B cell (primary cell): Measurements from ENCODE around the gene TBX1.

Experiments used
- EZH2 ChIP-seq: IDR thresholded peaks from 2 replicates; pipeline ENCODE4 v1.6.1; 2012; ENCODE audit warnings: borderline replicate concordance, low read depth, mild to moderate bottlenecking, moderate library complexity, low read length; ENCODE audit not compliant: insufficient read depth, poor library complexity, severe bottlenecking
- TF ChIP-seq, protein P1 (sequence below): fragments of 200-600 bp; IDR thresholded peaks from one replicate; pipeline ENCODE4 v1.8.0; 2022; ENCODE audit warnings: antibody characterized with exemption, mild to moderate bottlenecking

DNA sequence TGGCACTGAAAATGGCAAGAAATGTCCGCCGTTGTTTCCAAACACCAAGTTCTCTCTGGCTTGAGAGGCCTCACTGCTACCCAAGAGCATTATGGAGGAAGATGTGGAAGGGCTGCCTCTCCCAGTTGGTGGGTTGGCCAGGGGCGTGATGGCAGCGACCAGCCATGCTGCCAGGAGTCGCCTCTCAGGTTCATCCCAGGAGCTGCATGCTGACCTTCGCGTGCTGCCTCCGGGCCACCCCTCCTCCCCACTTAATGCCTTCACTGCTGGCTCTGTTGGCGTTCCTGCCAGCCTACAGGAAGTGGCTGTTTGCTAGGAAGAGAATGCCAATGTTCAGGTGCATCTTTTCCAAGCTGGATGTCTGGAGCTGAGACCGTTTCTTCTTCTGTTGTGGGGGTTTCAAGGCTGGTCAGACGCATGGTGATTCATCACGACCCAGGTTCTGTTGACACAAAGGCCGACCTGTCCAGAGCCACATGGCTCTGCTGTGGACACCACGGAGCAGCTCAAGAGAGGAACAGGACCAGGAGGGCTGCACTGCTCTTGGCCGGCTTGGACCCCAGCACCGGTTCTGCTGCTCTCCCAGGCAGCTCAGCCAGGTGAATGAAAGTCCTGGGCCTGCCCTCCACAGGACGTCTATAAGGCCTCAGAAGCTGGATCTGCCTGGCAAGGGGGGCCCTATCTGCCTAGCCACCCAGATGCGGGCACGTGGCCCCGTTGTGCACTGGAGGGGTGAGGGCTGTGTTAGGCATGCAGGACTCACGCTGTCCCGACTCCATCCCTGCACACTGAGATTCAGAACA lies 25.1 kb downstream of the TBX1 start:
- TF ChIP-seq, protein P1, sequence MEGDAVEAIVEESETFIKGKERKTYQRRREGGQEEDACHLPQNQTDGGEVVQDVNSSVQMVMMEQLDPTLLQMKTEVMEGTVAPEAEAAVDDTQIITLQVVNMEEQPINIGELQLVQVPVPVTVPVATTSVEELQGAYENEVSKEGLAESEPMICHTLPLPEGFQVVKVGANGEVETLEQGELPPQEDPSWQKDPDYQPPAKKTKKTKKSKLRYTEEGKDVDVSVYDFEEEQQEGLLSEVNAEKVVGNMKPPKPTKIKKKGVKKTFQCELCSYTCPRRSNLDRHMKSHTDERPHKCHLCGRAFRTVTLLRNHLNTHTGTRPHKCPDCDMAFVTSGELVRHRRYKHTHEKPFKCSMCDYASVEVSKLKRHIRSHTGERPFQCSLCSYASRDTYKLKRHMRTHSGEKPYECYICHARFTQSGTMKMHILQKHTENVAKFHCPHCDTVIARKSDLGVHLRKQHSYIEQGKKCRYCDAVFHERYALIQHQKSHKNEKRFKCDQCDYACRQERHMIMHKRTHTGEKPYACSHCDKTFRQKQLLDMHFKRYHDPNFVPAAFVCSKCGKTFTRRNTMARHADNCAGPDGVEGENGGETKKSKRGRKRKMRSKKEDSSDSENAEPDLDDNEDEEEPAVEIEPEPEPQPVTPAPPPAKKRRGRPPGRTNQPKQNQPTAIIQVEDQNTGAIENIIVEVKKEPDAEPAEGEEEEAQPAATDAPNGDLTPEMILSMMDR = no peak
- no peak for TF ChIP-seq EZH2
